A549 (cell line): ENCODE measurements around the gene RARB. TPM values are rescaled to one million over a fixed set of nuclear protein-coding genes. Genes with fewer than 3 reads are reported as not detected.

ENCODE experiments used
- ATAC-seq, 2 experiments: fragments of 200-7000 bp in 1 of 2; fragments of >200 bp in 1 of 2; cut with Nextera tagmentation in 1 of 2; cut with Tn5 transposase in 1 of 2; 3 replicates each; pipeline versions ENCODE4 v1.8.0 to v1.9.1; 2018 to 2020; ENCODE audit warnings: mild to moderate bottlenecking in 1 of 2, moderate library complexity in 1 of 2
- CTCF ChIA-PET: fragments of 300-600 bp; sonication (Branson Sonifier 250); formaldehyde crosslinking; extraction: SDS; loops from one replicate; lab custom pipeline; 2021; ENCODE audit warnings: antibody characterized with exemption, inconsistent platforms; lab: Yijun Ruan, JAX
- POLR2A ChIA-PET: fragments of 350-600 bp; formaldehyde crosslinking; extraction: SDS; loops from one replicate; lab custom pipeline; 2021; ENCODE audit warnings: antibody characterized with exemption, inconsistent platforms; lab: Yijun Ruan, JAX
- DNase-seq, 2 experiments: peaks; one replicate each; pipeline versions ENCODE4 v3.0.0 to v3.0.0-alpha.2; 2011 to 2016; ENCODE audit warnings: low read depth in 1 of 2, low spot score in 1 of 2
- FAIRE-seq: peaks from 2 replicates; lab custom pipeline; 2011; peaks lifted over from hg19 to GRCh38; lab: Jason Lieb, UNC
- H3K27ac ChIP-seq, 2 experiments: fragments of >200 bp; sonication (Bioruptor Twin); formaldehyde crosslinking; 3 replicates each; pipeline ENCODE4 v1.5.1; 2016 to 2017
- H3K4me1 ChIP-seq: fragments of >200 bp; sonication (Bioruptor Twin); formaldehyde crosslinking; 3 replicates; pipeline ENCODE4 v1.6.1; 2016
- H3K4me2 ChIP-seq: fragments of >200 bp; sonication (Bioruptor Twin); formaldehyde crosslinking; 3 replicates; pipeline ENCODE4 v1.6.1; 2016
- H3K4me3 ChIP-seq: fragments of >200 bp; sonication (Bioruptor Twin); formaldehyde crosslinking; 3 replicates; pipeline ENCODE4 v1.5.1; 2016
- H3K9me3 ChIP-seq: fragments of >200 bp; sonication (Bioruptor Twin); formaldehyde crosslinking; 3 replicates; pipeline ENCODE4 v1.6.1; 2016
- CHD2 ChIP-seq: fragments of 150-350 bp; IDR thresholded peaks from 2 replicates; pipeline ENCODE4 v1.6.1; 2014; ENCODE audit warnings: low read length; ENCODE audit not compliant: partially characterized antibody
- CHD4 ChIP-seq: fragments of 200-600 bp; sonication (generic); IDR thresholded peaks from 2 replicates; pipeline ENCODE4 v1.6.1; 2016; ENCODE audit warnings: antibody characterized with exemption, mild to moderate bottlenecking, borderline replicate concordance
- EHMT2 ChIP-seq: fragments of 200-600 bp; sonication (generic); IDR thresholded peaks from 2 replicates; pipeline ENCODE4 v1.6.1; 2016; ENCODE audit warnings: antibody characterized with exemption, low read depth, mild to moderate bottlenecking, moderate library complexity
- EP300 ChIP-seq, 2 experiments: fragments of >200 bp; sonication (Bioruptor Twin); formaldehyde crosslinking; IDR thresholded peaks; 2 replicates in 1 of 2; 3 replicates in 1 of 2; pipeline ENCODE4 v1.6.1; 2016 to 2017
- FOSL2 ChIP-seq, 2 experiments: fragments of 450-650 bp in 1 of 2; fragments of >200 bp in 1 of 2; sonication (Bioruptor Twin) in 1 of 2; formaldehyde crosslinking; IDR thresholded peaks; 2 replicates each; pipeline versions ENCODE4 v1.5.0 to v1.6.1; 2016 to 2020; ENCODE audit warnings: mild to moderate bottlenecking in 1 of 2, moderate library complexity in 1 of 2
- FOXS1 ChIP-seq: fragments of 250-450 bp; sonication (Bioruptor Pico); IDR thresholded peaks from 2 replicates; pipeline ENCODE4 v1.5.0; 2020; ENCODE audit warnings: mild to moderate bottlenecking, moderate library complexity
- GATA3 ChIP-seq: IDR thresholded peaks from 2 replicates; pipeline ENCODE4 v1.6.1; 2012; ENCODE audit warnings: borderline replicate concordance
- HEYL ChIP-seq: fragments of 250-450 bp; sonication (Bioruptor Pico); IDR thresholded peaks from 2 replicates; pipeline ENCODE4 v1.8.0; 2021; ENCODE audit warnings: mild to moderate bottlenecking, moderate library complexity
- HOXB13 ChIP-seq: fragments of 250-450 bp; sonication (Bioruptor Pico); IDR thresholded peaks from 2 replicates; pipeline ENCODE4 v1.5.0; 2020; ENCODE audit warnings: low read depth, mild to moderate bottlenecking, moderate library complexity
- HOXB5 ChIP-seq: fragments of 250-450 bp; sonication (Bioruptor Pico); IDR thresholded peaks from 2 replicates; pipeline ENCODE4 v1.5.0; 2020; ENCODE audit warnings: mild to moderate bottlenecking, moderate library complexity
- JUNB ChIP-seq: fragments of >200 bp; sonication (Bioruptor Twin); formaldehyde crosslinking; IDR thresholded peaks from 2 replicates; pipeline ENCODE4 v1.6.1; 2016
- KDM5A ChIP-seq: fragments of 200-600 bp; sonication (generic); IDR thresholded peaks from 2 replicates; pipeline ENCODE4 v1.6.1; 2016; ENCODE audit warnings: antibody characterized with exemption, mild to moderate bottlenecking
- MAZ ChIP-seq: fragments of 150-350 bp; IDR thresholded peaks from 2 replicates; pipeline ENCODE4 v1.6.1; 2014; ENCODE audit warnings: antibody characterized with exemption, low read depth, low read length, borderline replicate concordance
- NFE2L2 ChIP-seq: fragments of 150-350 bp; conservative IDR thresholded peaks from 2 replicates; pipeline ENCODE4 v1.6.1; 2014; ENCODE audit warnings: low read length
- NR3C1 ChIP-seq: fragments of >200 bp; sonication (Bioruptor Twin); formaldehyde crosslinking; IDR thresholded peaks from 3 replicates; pipeline ENCODE4 v1.6.1; 2017
- PHF8 ChIP-seq: fragments of 200-600 bp; sonication (generic); IDR thresholded peaks from 2 replicates; pipeline ENCODE4 v1.6.1; 2016; ENCODE audit warnings: low read depth, mild to moderate bottlenecking, antibody characterized with exemption, moderate library complexity, borderline replicate concordance
- TFCP2L1 ChIP-seq: fragments of 250-450 bp; sonication (Bioruptor Pico); IDR thresholded peaks from 2 replicates; pipeline ENCODE4 v1.5.0; 2021; ENCODE audit warnings: mild to moderate bottlenecking
- ZC3H11A ChIP-seq: fragments of 450-650 bp; IDR thresholded peaks from 2 replicates; pipeline ENCODE4 v1.6.1; 2014; ENCODE audit warnings: antibody characterized with exemption, mild to moderate bottlenecking
- ZNF302 ChIP-seq: fragments of 250-450 bp; sonication (Bioruptor Pico); IDR thresholded peaks from 2 replicates; pipeline ENCODE4 v1.9.0; 2021; ENCODE audit warnings: inconsistent platforms, mild to moderate bottlenecking, moderate library complexity
- WGBS: methylation state at CpG from one replicate; pipeline ENCODE4 v1.1.6; 2017; ENCODE audit errors: missing lambda C conversion rate; 5-methylcytosine and 5-hydroxymethylcytosine counted together
- polyA plus RNA-seq, 4 experiments: library from polyadenylated mRNA; depleted of rRNA in 3 of 4; stranded (reverse); fragments of >200 nt; fragmentation: RNase III in 1 of 4; extraction: RNeasy Plus Mini Kit Qiagen cat#74134 plus additional on column Dnase treatment in 1 of 4; gene quantifications; 2 replicates in 3 of 4; 3 replicates in 1 of 4; pipeline ENCODE4 v1.2.3, GENCODE V29; 2011 to 2017
- TF ChIP-seq, protein P1 (sequence below): fragments of 200-600 bp; sonication (generic); IDR thresholded peaks from 2 replicates; pipeline ENCODE4 v1.6.1; 2016; ENCODE audit warnings: antibody characterized with exemption, mild to moderate bottlenecking, moderate library complexity
- TF ChIP-seq, protein P2 (sequence below): IDR thresholded peaks from 2 replicates; pipeline ENCODE4 v1.6.1; 2012
- TF ChIP-seq, protein P3 (sequence below): fragments of 250-450 bp; sonication (Bioruptor Pico); IDR thresholded peaks from 2 replicates; pipeline ENCODE4 v1.5.0; 2020; ENCODE audit warnings: low read depth, mild to moderate bottlenecking, moderate library complexity

Gene RARB
- polyA plus RNA-seq, 2 of the 4 experiments (the other 2 are of a cell fraction) = 24.5 to 30.8 TPM

DNA sequence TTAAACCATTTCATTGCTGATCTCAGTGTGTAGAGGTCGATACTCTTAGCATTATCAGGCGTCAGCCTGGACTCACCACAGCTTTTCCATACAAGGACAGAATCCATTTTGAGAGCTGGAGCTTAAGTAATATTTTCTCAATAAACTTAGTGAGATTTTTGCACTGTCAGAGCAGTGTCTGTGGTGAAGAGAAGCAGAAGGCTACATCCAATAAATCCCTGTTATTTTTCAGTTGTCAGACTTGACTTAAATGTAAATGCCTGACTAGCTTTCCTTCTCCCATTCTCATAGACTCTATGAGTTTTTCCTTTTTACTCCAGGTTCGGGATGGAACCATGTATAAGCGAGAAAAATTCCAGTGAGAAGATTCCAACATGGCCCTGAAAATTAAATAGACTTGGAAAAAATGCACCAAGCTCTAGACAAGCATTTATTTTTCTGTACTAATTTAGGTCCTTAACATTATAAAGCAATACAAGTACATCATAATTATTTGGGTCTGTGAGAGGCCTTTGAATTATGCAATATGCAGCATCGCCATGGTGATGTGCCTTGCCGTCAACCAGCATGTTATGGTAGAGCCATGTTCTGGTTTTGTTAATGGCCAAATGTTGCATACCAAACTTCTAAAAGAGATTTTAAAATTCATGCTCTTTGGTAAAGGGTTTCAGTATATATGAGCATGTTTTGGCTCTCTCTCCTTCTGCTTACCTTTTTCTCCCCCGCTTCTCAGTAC, 62.0 kb downstream of the RARB start:
- no peak for FAIRE-seq
- WGBS = 59% methylated on average over 7 of the region's 7 CpGs
- no peak for DNase-seq
- H3K4me3 ChIP-seq = no peak overlapping the region
- CTCF ChIA-PET = interaction anchor here (0.6 to 1.1 kb wide), 2 partner anchors 16 to 49 kb away, joined by 3 read pairs; no protein-coding TSS in a partner anchor
- TF ChIP-seq EP300 (IDR thresholded peaks at IDR 0.05) = no peak
- TF ChIP-seq NR3C1 = no peak
- no peak for TF ChIP-seq HOXB5 (CRISPR knock-in tag)
- no peak for TF ChIP-seq HOXB13
- no peak for TF ChIP-seq ZC3H11A
- TF ChIP-seq CHD2 = no peak
- no peak for TF ChIP-seq NFE2L2
- TF ChIP-seq, all 56 proteins: peak for 0
- POLR2A ChIA-PET = no interaction called here
- Histone ChIP-seq H3K27ac (no peak overlapping the region; a peak in 1 of 6 replicates), H3K9me3 (peaks cover 51% of the 10 kb centered on the region), H3K4me1 (no peaks in the 10 kb centered on the region), H3K4me2 (no peak overlapping the region)
- ATAC-seq = no peak

DNA sequence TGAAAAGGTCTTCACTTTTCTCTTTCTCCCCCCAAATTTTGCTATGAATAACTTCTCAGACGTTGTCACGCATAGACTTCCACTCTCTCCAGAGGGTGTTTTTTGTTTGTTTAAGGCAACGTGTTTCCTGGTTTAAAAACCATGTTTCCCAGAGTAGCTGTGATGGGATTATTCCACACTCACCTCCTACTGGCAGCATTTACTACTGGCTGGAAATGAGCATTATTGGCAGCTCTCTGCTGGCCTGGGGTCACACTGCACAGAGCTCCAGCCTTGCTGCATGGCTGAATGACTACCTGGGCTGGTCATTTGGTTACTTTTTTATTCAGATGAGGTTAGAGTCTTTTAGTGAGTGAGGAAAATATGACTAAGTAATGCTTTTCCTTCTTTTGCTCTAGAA, 65.2 kb downstream of the RARB start:
- DNase-seq (peak in 1 of 2 experiments; percentile 5), FAIRE-seq (no peak), ATAC-seq (peak; percentile 75 to 87)
- CTCF ChIA-PET = interaction anchor here (2.4 kb wide), 1 partner anchor 12 kb away, joined by 8 read pairs; no protein-coding TSS in a partner anchor
- peaks cover 78% of the 10 kb centered on the region for H3K9me3 ChIP-seq
- TF ChIP-seq CHD4 (no peak), MAZ (no peak), HOXB13 (no peak), FOSL2 (IDR thresholded peaks at IDR 0.05) (no peak), FOSL2 (CRISPR knock-in tag; IDR thresholded peaks at IDR 0.05) (no peak), PHF8 (no peak), JUNB (no peak), EHMT2 (no peak), KDM5A (no peak), TFCP2L1 (no peak), GATA3 (no peak), HEYL (no peak), HOXB5 (CRISPR knock-in tag) (no peak), FOXS1 (CRISPR knock-in tag) (no peak), ZNF302 (no peak)
- TF ChIP-seq, protein P1, sequence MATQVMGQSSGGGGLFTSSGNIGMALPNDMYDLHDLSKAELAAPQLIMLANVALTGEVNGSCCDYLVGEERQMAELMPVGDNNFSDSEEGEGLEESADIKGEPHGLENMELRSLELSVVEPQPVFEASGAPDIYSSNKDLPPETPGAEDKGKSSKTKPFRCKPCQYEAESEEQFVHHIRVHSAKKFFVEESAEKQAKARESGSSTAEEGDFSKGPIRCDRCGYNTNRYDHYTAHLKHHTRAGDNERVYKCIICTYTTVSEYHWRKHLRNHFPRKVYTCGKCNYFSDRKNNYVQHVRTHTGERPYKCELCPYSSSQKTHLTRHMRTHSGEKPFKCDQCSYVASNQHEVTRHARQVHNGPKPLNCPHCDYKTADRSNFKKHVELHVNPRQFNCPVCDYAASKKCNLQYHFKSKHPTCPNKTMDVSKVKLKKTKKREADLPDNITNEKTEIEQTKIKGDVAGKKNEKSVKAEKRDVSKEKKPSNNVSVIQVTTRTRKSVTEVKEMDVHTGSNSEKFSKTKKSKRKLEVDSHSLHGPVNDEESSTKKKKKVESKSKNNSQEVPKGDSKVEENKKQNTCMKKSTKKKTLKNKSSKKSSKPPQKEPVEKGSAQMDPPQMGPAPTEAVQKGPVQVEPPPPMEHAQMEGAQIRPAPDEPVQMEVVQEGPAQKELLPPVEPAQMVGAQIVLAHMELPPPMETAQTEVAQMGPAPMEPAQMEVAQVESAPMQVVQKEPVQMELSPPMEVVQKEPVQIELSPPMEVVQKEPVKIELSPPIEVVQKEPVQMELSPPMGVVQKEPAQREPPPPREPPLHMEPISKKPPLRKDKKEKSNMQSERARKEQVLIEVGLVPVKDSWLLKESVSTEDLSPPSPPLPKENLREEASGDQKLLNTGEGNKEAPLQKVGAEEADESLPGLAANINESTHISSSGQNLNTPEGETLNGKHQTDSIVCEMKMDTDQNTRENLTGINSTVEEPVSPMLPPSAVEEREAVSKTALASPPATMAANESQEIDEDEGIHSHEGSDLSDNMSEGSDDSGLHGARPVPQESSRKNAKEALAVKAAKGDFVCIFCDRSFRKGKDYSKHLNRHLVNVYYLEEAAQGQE = no peak
- TF ChIP-seq, protein P2, sequence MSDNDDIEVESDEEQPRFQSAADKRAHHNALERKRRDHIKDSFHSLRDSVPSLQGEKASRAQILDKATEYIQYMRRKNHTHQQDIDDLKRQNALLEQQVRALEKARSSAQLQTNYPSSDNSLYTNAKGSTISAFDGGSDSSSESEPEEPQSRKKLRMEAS = no peak
- TF ChIP-seq, protein P3, sequence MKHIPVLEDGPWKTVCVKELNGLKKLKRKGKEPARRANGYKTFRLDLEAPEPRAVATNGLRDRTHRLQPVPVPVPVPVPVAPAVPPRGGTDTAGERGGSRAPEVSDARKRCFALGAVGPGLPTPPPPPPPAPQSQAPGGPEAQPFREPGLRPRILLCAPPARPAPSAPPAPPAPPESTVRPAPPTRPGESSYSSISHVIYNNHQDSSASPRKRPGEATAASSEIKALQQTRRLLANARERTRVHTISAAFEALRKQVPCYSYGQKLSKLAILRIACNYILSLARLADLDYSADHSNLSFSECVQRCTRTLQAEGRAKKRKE (CRISPR knock-in tag) = no peak
- H3K4me2 ChIP-seq = peak overlapping the region; percentile 2; the same call in 1 of the 3 replicates
- POLR2A ChIA-PET = no interaction called here
- H3K4me1 ChIP-seq = no peaks in the 10 kb centered on the region
- WGBS = 37% methylated on average over 3 of the region's 3 CpGs
- H3K4me3 ChIP-seq = no peak overlapping the region
- H3K27ac ChIP-seq = peak overlapping the region; percentile 52 to 78; a peak in 4 of 6 replicates
